GM12878 (cell line): Measurements from ENCODE around the gene PLXNA2. TPM values are rescaled to one million over a fixed set of nuclear protein-coding genes. Genes with fewer than 3 reads are reported as not detected.

Source experiments
- ATAC-seq: fragments of 200-7000 bp; cut with Tn5 transposase; 3 replicates; pipeline ENCODE4 v1.9.1; 2020; ENCODE audit warnings: mild to moderate bottlenecking, moderate library complexity
- BruUV-seq: library from RNA; stranded (reverse); fragments of 400-500 nt; replicated peaks from 2 replicates; lab custom pipeline; 2021; lab: Mats Ljungman, UMichigan
- CTCF ChIA-PET: fragments of 300-600 bp; sonication (Branson Sonifier 250); formaldehyde crosslinking; extraction: SDS; loops from one replicate; lab custom pipeline; 2021; ENCODE audit warnings: inconsistent platforms; lab: Yijun Ruan, JAX
- POLR2A ChIA-PET: fragments of 350-600 bp; formaldehyde crosslinking; extraction: SDS; loops from one replicate; lab custom pipeline; 2021; ENCODE audit warnings: inconsistent platforms; lab: Charles Lee
- RAD21 ChIA-PET: fragments of 300-600 bp; sonication (Branson Sonifier 250); formaldehyde crosslinking; loops from one replicate; lab custom pipeline; 2023; ENCODE audit warnings: antibody characterized with exemption; ENCODE audit not compliant: unreplicated experiment; lab: Charles Lee
- SMC1A ChIA-PET: fragments of 300-600 bp; sonication (Branson Sonifier 250); formaldehyde crosslinking; loops from one replicate; lab custom pipeline; 2023; ENCODE audit not compliant: unreplicated experiment, uncharacterized antibody; lab: Charles Lee
- DNase-seq: peaks from one replicate; pipeline ENCODE4 v3.0.0-alpha.2; 2011; ENCODE audit warnings: low read depth, low spot score
- FAIRE-seq: peaks from 3 replicates; lab custom pipeline; 2011; peaks lifted over from hg19 to GRCh38; lab: Jason Lieb, UNC
- H2AFZ ChIP-seq: 2 replicates; pipeline ENCODE4 v1.6.0; 2011; ENCODE audit warnings: low read depth, low read length, control low read depth; ENCODE audit not compliant: control insufficient read depth
- H3K27ac ChIP-seq: 2 replicates; pipeline ENCODE4 v1.5.1; 2011; ENCODE audit warnings: control low read depth; ENCODE audit not compliant: control insufficient read depth, insufficient read depth
- H3K27me3 ChIP-seq, 2 experiments: replicated peaks in 1 of 2; 2 replicates each; pipeline versions ENCODE4 v1.6.0 to v1.6.1; 2011; ENCODE audit warnings: low read length in 1 of 2; ENCODE audit not compliant: control insufficient read depth in 2 of 2, insufficient read depth in 2 of 2
- H3K36me3 ChIP-seq, 2 experiments: 2 replicates each; pipeline ENCODE4 v1.5.1; 2011; ENCODE audit warnings: low read length in 1 of 2; ENCODE audit not compliant: control insufficient read depth in 2 of 2, insufficient read depth in 2 of 2
- H3K4me1 ChIP-seq: 2 replicates; pipeline ENCODE4 v1.6.1; 2011; ENCODE audit warnings: mild to moderate bottlenecking, low read length, moderate library complexity, mixed read lengths; ENCODE audit not compliant: control insufficient read depth, insufficient read depth
- H3K4me2 ChIP-seq: 2 replicates; pipeline ENCODE4 v1.6.0; 2011; ENCODE audit warnings: control low read depth; ENCODE audit not compliant: control insufficient read depth, insufficient read depth
- H3K4me3 ChIP-seq: fragments of 200-600 bp; sonication (generic); 2 replicates; pipeline ENCODE4 v1.5.1; 2016
- H3K79me2 ChIP-seq: 2 replicates; pipeline ENCODE4 v1.6.0; 2011; ENCODE audit warnings: low read length; ENCODE audit not compliant: control insufficient read depth, insufficient read depth
- H3K9ac ChIP-seq: 2 replicates; pipeline ENCODE4 v1.8.0; 2011; ENCODE audit warnings: low read length, control low read depth, mixed read lengths; ENCODE audit not compliant: control insufficient read depth, insufficient read depth
- H3K9me3 ChIP-seq: replicated peaks from 3 replicates; pipeline ENCODE4 v1.5.1; 2011; ENCODE audit warnings: mild to moderate bottlenecking, low read length; ENCODE audit not compliant: control insufficient read depth, insufficient read depth
- H4K20me1 ChIP-seq: 2 replicates; pipeline ENCODE4 v1.6.0; 2011; ENCODE audit not compliant: control insufficient read depth, insufficient read depth
- KAT2A ChIP-seq: conservative IDR thresholded peaks from 2 replicates; pipeline ENCODE4 v1.6.1; 2011; ENCODE audit warnings: low read depth, low read length; ENCODE audit not compliant: control insufficient read depth
- SMAD1 ChIP-seq: fragments of 450-650 bp; IDR thresholded peaks from 2 replicates; pipeline ENCODE4 v1.6.1; 2018; ENCODE audit warnings: mild to moderate bottlenecking, low read depth; ENCODE audit not compliant: partially characterized antibody
- YBX1 ChIP-seq: fragments of 450-650 bp; IDR thresholded peaks from 2 replicates; pipeline ENCODE4 v1.6.1; 2016; ENCODE audit warnings: antibody characterized with exemption
- WGBS: methylation state at CpG from one replicate; pipeline ENCODE4 v1.1.6; 2016; ENCODE audit warnings: low lambda C conversion rate; ENCODE audit not compliant: insufficient replicate concordance, insufficient coverage; ENCODE audit errors: missing lambda C conversion rate; 5-methylcytosine and 5-hydroxymethylcytosine counted together
- in situ Hi-C: fragments of 300-500 bp; cut with MboI; formaldehyde crosslinking; loops from 9 replicates; pipeline ENCODE4 v1.14.3; 2018; ENCODE audit warnings: mixed read lengths
- intact Hi-C: fragments of 100-400 bp; cut with micrococcal nuclease; formaldehyde crosslinking; loops from one replicate; pipeline ENCODE4 v1.14.2; 2022; ENCODE audit not compliant: unreplicated experiment
- polyA plus RNA-seq, 11 experiments: library from polyadenylated mRNA; depleted of rRNA in 4 of 11; unstranded in 6 of 11; stranded (reverse) in 5 of 11; fragments of >200 nt; fragmentation: Nextera tagmentation in 4 of 11; fragmentation: Illumina TruSeq in 1 of 11; extraction: Ambion mirVana in 4 of 11; extraction: Trizol in 1 of 11; gene quantifications; 1 replicate in 1 of 11; 2 replicates in 10 of 11; pipeline versions ENCODE4 v1.2.1 to v1.2.3, GENCODE V29; 2011 to 2016; ENCODE audit warnings: inconsistent platforms in 2 of 11, missing spikeins in 2 of 11, low read depth in 1 of 11
- total RNA-seq, 4 experiments: library from RNA; depleted of rRNA in 3 of 4; stranded (reverse); fragments of >200 nt in 3 of 4; fragmentation: Illumina TruSeq in 1 of 4; extraction: Trizol in 1 of 4; gene quantifications; 2 replicates each; pipeline versions ENCODE4 v1.2.1 to v1.2.3, GENCODE V29; 2013 to 2021
- TF ChIP-seq, protein P1 (sequence below): fragments of 450-650 bp; IDR thresholded peaks from 2 replicates; pipeline ENCODE4 v1.6.1; 2017; ENCODE audit warnings: mild to moderate bottlenecking
- TF ChIP-seq, protein P2 (sequence below): fragments of 450-650 bp; IDR thresholded peaks from 2 replicates; pipeline ENCODE4 v1.6.1; 2018; ENCODE audit warnings: borderline replicate concordance, mild to moderate bottlenecking; ENCODE audit not compliant: partially characterized antibody
- TF ChIP-seq, protein P3 (sequence below): IDR thresholded peaks from 2 replicates; pipeline ENCODE4 v1.6.1; 2011; ENCODE audit warnings: borderline replicate concordance, low read depth, mild to moderate bottlenecking, moderate library complexity, low read length; ENCODE audit not compliant: insufficient read depth, poor library complexity, severe bottlenecking
- TF ChIP-seq, protein P4 (sequence below): fragments of 450-650 bp; IDR thresholded peaks from 2 replicates; pipeline ENCODE4 v1.6.1; 2016; ENCODE audit warnings: mild to moderate bottlenecking

PLXNA2 gene
- total and polyA plus RNA-seq, 10 of the 15 experiments (the other 5 are each of a cell fraction or from before 2014, with no cell fraction given): under 0.01 to 0.08 (median 0.07) TPM; not detected in 4

DNA sequence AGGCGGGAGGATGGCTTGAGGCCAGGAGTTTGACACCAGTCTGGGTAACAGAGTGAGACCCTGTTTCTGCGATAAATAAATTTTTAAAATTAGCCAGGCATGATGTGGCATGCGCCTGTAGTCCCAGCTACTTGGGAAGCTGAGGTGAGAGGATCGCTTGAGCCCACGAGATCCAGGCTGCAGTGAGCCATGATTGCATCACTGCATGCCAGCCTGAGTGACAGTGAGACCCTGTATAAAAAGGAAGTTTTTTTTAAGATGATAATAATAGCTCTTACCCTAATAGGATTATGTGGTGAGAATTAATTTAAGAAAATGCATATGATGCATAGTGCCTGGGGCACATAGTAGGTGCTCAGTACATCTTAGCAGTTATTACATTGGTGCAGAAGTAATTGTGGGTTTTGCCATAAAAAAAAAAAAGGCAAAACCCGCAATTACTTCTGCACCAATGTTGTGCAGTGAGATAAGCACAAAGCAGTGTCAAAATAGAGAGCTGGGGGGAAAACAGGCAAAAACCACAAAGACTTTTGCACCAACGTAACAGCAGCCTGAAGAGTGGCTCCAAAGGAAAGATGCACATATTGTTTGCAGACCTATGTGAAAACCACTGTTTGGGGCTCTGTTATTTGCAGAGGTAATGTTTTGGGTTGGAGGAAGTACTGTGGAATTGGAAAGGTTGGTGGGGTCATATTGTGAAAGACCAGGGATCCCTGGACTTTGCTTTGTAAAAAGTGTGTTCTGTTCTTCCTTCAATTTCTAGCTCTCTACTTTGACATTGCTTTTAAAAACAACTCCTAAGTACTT lies 72.4 kb downstream of the PLXNA2 start (continued):
- no peak for TF ChIP-seq KAT2A
- no peak for TF ChIP-seq SMAD1
- TF ChIP-seq, protein P1, sequence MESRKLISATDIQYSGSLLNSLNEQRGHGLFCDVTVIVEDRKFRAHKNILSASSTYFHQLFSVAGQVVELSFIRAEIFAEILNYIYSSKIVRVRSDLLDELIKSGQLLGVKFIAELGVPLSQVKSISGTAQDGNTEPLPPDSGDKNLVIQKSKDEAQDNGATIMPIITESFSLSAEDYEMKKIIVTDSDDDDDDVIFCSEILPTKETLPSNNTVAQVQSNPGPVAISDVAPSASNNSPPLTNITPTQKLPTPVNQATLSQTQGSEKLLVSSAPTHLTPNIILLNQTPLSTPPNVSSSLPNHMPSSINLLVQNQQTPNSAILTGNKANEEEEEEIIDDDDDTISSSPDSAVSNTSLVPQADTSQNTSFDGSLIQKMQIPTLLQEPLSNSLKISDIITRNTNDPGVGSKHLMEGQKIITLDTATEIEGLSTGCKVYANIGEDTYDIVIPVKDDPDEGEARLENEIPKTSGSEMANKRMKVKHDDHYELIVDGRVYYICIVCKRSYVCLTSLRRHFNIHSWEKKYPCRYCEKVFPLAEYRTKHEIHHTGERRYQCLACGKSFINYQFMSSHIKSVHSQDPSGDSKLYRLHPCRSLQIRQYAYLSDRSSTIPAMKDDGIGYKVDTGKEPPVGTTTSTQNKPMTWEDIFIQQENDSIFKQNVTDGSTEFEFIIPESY: no peak
- TF ChIP-seq, protein P2, sequence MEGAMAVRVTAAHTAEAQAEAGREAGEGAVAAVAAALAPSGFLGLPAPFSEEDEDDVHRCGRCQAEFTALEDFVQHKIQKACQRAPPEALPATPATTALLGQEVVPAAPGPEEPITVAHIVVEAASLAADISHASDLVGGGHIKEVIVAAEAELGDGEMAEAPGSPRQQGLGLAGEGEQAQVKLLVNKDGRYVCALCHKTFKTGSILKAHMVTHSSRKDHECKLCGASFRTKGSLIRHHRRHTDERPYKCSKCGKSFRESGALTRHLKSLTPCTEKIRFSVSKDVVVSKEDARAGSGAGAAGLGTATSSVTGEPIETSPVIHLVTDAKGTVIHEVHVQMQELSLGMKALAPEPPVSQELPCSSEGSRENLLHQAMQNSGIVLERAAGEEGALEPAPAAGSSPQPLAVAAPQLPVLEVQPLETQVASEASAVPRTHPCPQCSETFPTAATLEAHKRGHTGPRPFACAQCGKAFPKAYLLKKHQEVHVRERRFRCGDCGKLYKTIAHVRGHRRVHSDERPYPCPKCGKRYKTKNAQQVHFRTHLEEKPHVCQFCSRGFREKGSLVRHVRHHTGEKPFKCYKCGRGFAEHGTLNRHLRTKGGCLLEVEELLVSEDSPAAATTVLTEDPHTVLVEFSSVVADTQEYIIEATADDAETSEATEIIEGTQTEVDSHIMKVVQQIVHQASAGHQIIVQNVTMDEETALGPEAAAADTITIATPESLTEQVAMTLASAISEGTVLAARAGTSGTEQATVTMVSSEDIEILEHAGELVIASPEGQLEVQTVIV: no peak
- TF ChIP-seq YBX1: no peak

DNA sequence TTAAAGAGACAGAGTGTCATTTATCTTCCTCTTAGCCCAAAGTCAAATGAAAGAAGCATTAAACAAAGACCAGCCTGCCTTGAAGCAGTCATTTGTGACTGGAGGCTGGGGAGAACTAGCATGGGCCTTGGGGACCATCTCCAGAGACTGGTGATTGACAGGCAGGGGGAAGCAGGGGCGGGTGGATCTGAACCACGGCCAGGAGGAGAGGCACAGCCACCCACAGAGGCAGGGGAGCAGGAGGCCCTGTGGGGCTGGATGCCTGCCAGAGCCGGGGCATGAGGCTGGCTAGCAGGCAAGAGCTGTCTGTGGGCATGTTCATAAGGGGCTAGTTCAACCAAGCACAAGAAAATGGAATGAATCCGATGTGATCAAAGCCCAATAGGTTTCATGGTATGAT lies 73.9 kb downstream of the PLXNA2 start:
- no peak for FAIRE-seq
- Histone ChIP-seq H3K79me2 (no peaks in the 10 kb centered on the region), H4K20me1 (no peaks in the 10 kb centered on the region), H3K27me3 (peaks cover 0 to 3% of the 10 kb centered on the region in 2 experiments; a peak in 3 of 4 replicates), H3K4me3 (no peak overlapping the region), H3K27ac (no peak overlapping the region), H3K9ac (no peak overlapping the region), H3K9me3 (no peaks in the 10 kb centered on the region), H3K36me3 (no peaks in the 10 kb centered on the region), H3K4me2 (no peak overlapping the region), H3K4me1 (no peaks in the 10 kb centered on the region), H2AFZ (no peak overlapping the region)
- POLR2A ChIA-PET: no interaction called here
- TF ChIP-seq, protein P3, sequence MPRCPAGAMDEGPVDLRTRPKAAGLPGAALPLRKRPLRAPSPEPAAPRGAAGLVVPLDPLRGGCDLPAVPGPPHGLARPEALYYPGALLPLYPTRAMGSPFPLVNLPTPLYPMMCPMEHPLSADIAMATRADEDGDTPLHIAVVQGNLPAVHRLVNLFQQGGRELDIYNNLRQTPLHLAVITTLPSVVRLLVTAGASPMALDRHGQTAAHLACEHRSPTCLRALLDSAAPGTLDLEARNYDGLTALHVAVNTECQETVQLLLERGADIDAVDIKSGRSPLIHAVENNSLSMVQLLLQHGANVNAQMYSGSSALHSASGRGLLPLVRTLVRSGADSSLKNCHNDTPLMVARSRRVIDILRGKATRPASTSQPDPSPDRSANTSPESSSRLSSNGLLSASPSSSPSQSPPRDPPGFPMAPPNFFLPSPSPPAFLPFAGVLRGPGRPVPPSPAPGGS: no peak
- TF ChIP-seq, protein P1: no peak
- TF ChIP-seq, protein P4, sequence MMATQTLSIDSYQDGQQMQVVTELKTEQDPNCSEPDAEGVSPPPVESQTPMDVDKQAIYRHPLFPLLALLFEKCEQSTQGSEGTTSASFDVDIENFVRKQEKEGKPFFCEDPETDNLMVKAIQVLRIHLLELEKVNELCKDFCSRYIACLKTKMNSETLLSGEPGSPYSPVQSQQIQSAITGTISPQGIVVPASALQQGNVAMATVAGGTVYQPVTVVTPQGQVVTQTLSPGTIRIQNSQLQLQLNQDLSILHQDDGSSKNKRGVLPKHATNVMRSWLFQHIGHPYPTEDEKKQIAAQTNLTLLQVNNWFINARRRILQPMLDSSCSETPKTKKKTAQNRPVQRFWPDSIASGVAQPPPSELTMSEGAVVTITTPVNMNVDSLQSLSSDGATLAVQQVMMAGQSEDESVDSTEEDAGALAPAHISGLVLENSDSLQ: peak; percentile 57
- WGBS: 0% methylated on average over 4 of the region's 4 CpGs
- no TSS peak for BruUV-seq
- in situ Hi-C loops (no loop called here), intact Hi-C loops (no loop called here)
- no peak for DNase-seq
- ATAC-seq: no peak
- CTCF ChIA-PET: interaction anchor here (0.6 to 0.7 kb wide), 2 partner anchors 33 to 1252 kb away, joined by 3 read pairs; no protein-coding TSS in a partner anchor
- SMC1A ChIA-PET: interaction anchor here (0.8 kb wide), 1 partner anchor 63 kb away, joined by 4 read pairs; no protein-coding TSS in a partner anchor
- RAD21 ChIA-PET: no interaction called here
